HG03575 (cell line): ENCODE measurements around the gene RAB40B.

ENCODE experiments used
- ATAC-seq: cut with Tn5 transposase; IDR thresholded peaks from one replicate; pipeline ENCODE4 v1.9.1; 2021; ENCODE audit not compliant: unreplicated experiment, insufficient number of reproducible peaks, low FRiP score; ENCODE audit errors: extremely low read depth

Gene RAB40B

DNA sequence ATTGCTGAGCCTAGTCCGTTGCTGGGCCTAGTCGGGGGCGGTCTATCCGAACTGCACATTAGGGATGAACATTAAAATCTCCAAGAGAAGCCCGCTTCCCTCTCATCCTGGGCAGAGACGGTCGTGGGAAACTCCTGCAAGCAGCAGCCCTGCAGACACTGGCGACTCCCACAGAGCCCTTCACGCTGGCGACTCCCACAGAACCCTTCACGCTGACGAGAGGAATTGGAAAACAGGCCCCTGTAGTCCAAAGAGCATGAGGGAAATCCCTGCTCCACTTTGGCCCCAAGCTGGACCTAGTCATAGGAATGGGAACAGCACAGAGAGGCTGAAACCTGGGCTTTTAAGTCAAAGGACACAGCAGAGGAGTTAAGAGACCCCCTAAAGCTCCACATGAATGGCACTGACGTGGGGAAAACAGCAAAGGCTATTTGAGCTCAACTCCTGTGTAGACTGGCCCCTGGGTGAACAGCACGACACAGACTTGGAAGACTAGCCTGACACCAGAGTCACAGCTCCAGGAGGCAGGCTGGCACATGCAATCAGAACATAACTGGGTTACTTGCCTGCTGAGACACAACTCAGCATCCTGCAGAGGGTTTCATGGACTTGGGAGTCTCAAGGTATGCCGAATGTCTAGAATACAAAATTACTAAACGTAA, 92.4 kb downstream of the RAB40B start:
- no peak for ATAC-seq
